Posterior vena cava (tissue), 2 donors: ENCODE results near the gene EPS8. TPM values are rescaled to one million over a fixed set of nuclear protein-coding genes. Genes with fewer than 3 reads are reported as not detected.

Experiments
- total RNA-seq, 2 donors: library from RNA; stranded (reverse); fragmentation: NEBNext Ultra II Directional; extraction: Animal tissue kit (Norgen Biotek cat#: 25700); gene quantifications; one replicate each; pipeline ENCODE4 v1.2.1, GENCODE V29; 2021
- donor health status: DM: yes; HTN: yes; CAD: no.
- donor health status: DM: yes; HTN: yes; CAD: no.

The EPS8 gene
- total RNA-seq, 2 donors from 2014 or later: 107 to 144 TPM

Other genes with a start within 250 kb of the EPS8 start
- gene STRAP, start 93.0 kb upstream of the EPS8 start, total RNA-seq: 100 to 1,000 TPM in 1 of 2 donors, 10 to 100 TPM in 1; 91.6 to 129 TPM
- 10 to 100 TPM; 20.1 to 23.6 TPM for gene DERA, start 121.9 kb upstream of the EPS8 start, total RNA-seq